Measurements from ENCODE around the gene TMEM163. TPM values are rescaled to one million over a fixed set of nuclear protein-coding genes. Genes with fewer than 3 reads are reported as not detected.

TMEM163 gene
- total and polyA plus RNA-seq, 7 donors = 0.28 to 2.6 (median 1.1) TPM; not detected in 1

- intact Hi-C loops (cut with DNase I) = no loop called here
- H3K27ac ChIP-seq = no peak overlapping the region
- no peaks in the 10 kb centered on the region for H3K9me3 ChIP-seq
- peaks cover 0 to 5% (median 0%) of the 10 kb centered on the region in 4 donors for H3K4me1 ChIP-seq
- H3K4me3 ChIP-seq = no peak overlapping the region
- 83 to 87% methylated on average over 8 of the region's 8 CpGs for WGBS, 2 donors
- TF ChIP-seq CTCF (IDR thresholded peaks at IDR 0.05) = no peak
- TF ChIP-seq POLR2AphosphoS5 (IDR thresholded peaks at IDR 0.05) = no peak
- TF ChIP-seq POLR2A (IDR thresholded peaks at IDR 0.05) = no peak
- TF ChIP-seq EP300 (IDR thresholded peaks at IDR 0.05) = no peak
- peaks cover 0 to 38% (median 0%) of the 10 kb centered on the region in 4 donors for H3K36me3 ChIP-seq
- H3K27me3 ChIP-seq = no peaks in the 10 kb centered on the region
- no peak for DNase-seq
These were observed 272.3 kb downstream of the TMEM163 start for GRCh38 chr2:134446383-134447017.

GRCh38 chr2:134445985-134446382, 272.8 kb downstream of the TMEM163 start:
- H3K36me3 ChIP-seq = peaks cover 0 to 38% (median 0%) of the 10 kb centered on the region in 4 donors
- H3K27me3 ChIP-seq = no peaks in the 10 kb centered on the region
- intact Hi-C loops (cut with DNase I) = no loop called here
- H3K4me1 ChIP-seq = peaks cover 0 to 5% (median 0%) of the 10 kb centered on the region in 4 donors
- 90 to 91% methylated on average over 11 of the region's 11 CpGs for WGBS, 2 donors
- H3K27ac ChIP-seq = no peak overlapping the region
- H3K9me3 ChIP-seq = no peaks in the 10 kb centered on the region
- no peak for DNase-seq
- H3K4me3 ChIP-seq = no peak overlapping the region
- TF ChIP-seq CTCF (IDR thresholded peaks at IDR 0.05) = no peak
- TF ChIP-seq POLR2AphosphoS5 (IDR thresholded peaks at IDR 0.05) = no peak
- no peak for TF ChIP-seq POLR2A (IDR thresholded peaks at IDR 0.05)
- TF ChIP-seq EP300 (IDR thresholded peaks at IDR 0.05) = no peak

GRCh38 chr2:134445116-134445515, 273.7 kb downstream of the TMEM163 start:
- H3K36me3 ChIP-seq = peaks cover 0 to 38% (median 0%) of the 10 kb centered on the region in 4 donors

GRCh38 chr2:134443814-134444480, 274.9 kb downstream of the TMEM163 start:
- DNase-seq = no peak
- H3K27me3 ChIP-seq = no peaks in the 10 kb centered on the region
- TF ChIP-seq EP300 (IDR thresholded peaks at IDR 0.05) = no peak
- TF ChIP-seq POLR2A (IDR thresholded peaks at IDR 0.05) = no peak
- no peak for TF ChIP-seq CTCF (IDR thresholded peaks at IDR 0.05)
- no peak for TF ChIP-seq POLR2AphosphoS5 (IDR thresholded peaks at IDR 0.05)

More at GRCh38 chr2:134445116-134445515, 273.7 kb downstream of the TMEM163 start:
- no peaks in the 10 kb centered on the region for H3K9me3 ChIP-seq
- no peak overlapping the region for H3K27ac ChIP-seq
- no peak overlapping the region for H3K4me3 ChIP-seq
- peaks cover 0 to 5% (median 0%) of the 10 kb centered on the region in 4 donors for H3K4me1 ChIP-seq
- H3K27me3 ChIP-seq = no peaks in the 10 kb centered on the region
- TF ChIP-seq EP300 (IDR thresholded peaks at IDR 0.05) = no peak
- no peak for TF ChIP-seq CTCF (IDR thresholded peaks at IDR 0.05)
- TF ChIP-seq POLR2A (IDR thresholded peaks at IDR 0.05) = no peak
- no peak for TF ChIP-seq POLR2AphosphoS5 (IDR thresholded peaks at IDR 0.05)
- DNase-seq = no peak
- 99 to 100% methylated on average over 4 of the region's 4 CpGs for WGBS, 2 donors
- intact Hi-C loops (cut with DNase I) = no loop called here

More at GRCh38 chr2:134443814-134444480, 274.9 kb downstream of the TMEM163 start:
- no peak overlapping the region for H3K4me3 ChIP-seq
- intact Hi-C loops (cut with DNase I) = no loop called here
- peaks cover 0 to 5% (median 0%) of the 10 kb centered on the region in 4 donors for H3K4me1 ChIP-seq
- WGBS, 2 donors = 93 to 95% methylated on average over 11 of the region's 11 CpGs
- no peak overlapping the region for H3K27ac ChIP-seq
- H3K36me3 ChIP-seq = peaks cover 0 to 28% (median 0%) of the 10 kb centered on the region in 4 donors
- H3K9me3 ChIP-seq = no peaks in the 10 kb centered on the region
